Activated naive CD4-positive, alpha-beta T cell treated with Interleukin-2 at 50 U/mL for 16 hours (primary cell): Measurements from ENCODE around the gene HDGFL3.
"Not testable (repeated sequence)": the region's sequence is repeated elsewhere in the genome, so short reads cannot be mapped to it uniquely, and the experiment has no call there.

Experiments used
- DNase-seq: peaks from one replicate; pipeline ENCODE4 v3.0.0-alpha.2; 2020

The HDGFL3 gene

DNA sequence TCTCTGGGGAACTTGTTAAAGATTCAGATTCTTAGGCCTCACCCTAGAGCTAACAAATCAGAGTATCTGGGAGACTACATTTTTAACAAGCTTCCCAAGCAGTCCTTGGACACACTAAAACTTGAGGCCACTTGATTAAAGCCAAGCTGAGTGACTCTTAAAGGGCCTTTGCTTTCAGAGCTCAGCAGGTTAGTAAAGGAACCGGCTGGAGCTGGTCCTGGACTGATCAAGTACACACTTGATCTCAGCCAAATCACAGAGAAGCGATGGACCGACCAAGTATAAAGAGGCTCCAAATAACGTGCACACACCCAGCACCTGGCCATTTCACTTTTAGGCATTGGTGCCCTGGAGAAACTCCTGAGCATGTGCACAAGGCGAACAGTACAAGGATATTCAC lies 113.0 kb downstream of the HDGFL3 start:
- DNase-seq, result no peak

DNA sequence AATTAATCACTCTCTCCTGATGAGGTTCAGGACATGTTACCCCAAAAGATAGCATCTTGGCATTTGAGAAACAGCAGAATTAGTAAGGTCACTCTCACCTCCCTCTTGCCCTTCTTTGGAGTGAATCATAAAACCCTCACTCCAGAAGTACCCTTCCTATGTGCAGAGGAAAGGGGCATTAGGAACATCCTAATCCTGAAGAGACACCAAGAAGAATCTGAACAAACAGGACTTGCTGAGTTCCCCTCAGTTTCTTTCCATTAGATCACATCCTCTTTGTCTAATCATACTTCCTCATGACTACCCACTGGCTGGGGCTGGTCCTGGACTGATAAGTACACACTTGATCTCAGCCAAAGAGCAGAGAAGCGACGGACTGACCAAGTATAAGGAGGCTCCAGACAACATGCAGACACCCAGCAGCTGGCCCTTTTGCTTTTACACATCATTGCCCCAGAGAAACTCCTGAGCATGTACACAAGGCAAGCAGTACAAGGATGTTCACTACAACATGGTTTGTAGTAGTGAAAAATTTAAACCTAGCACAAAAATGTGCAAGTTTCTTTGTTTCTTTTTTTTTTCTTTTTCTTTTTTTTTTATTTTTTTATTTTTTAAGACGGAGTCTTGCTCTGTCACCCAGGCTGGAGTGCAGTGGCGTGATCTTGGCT lies 115.2 kb downstream of the HDGFL3 start:
- no peak for DNase-seq

DNA sequence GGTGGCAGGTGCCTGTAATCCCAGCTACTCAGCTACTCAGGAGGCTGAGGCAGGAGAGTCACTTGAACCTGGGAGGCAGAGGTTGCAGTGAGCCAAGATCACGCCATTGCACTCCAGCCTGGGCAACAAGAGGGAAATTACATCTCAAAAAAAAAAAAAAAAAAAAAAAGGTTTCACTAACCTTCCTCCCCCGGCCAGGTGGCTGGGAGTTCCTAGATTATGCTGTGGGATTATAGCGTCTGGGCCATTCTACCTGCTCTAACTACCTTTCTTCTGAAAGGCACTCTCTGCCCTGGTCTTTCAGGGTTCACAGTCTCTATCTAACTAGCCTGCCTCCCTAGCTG lies 115.7 kb downstream of the HDGFL3 start:
- DNase-seq, result not testable (repeated sequence)

DNA sequence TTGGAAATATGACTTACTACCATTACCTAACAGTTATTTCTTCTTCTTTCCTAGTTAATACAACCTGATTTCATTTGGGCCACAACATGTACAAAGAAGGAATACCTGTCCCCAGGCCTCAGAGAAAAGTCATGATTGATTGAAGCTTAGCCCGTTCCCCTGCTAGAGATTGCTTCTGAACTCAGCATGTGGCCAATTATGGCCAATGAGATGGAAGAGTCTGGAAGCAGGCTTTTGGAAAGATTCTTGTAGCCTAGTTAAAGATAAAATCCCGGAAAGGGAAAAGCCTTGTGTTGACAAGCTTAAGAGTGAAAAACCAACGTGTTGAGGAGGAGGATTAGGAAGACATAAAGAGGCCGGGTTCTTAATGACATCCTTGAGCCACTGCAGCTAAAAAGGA lies 117.2 kb downstream of the HDGFL3 start:
- DNase-seq, result no peak

DNA sequence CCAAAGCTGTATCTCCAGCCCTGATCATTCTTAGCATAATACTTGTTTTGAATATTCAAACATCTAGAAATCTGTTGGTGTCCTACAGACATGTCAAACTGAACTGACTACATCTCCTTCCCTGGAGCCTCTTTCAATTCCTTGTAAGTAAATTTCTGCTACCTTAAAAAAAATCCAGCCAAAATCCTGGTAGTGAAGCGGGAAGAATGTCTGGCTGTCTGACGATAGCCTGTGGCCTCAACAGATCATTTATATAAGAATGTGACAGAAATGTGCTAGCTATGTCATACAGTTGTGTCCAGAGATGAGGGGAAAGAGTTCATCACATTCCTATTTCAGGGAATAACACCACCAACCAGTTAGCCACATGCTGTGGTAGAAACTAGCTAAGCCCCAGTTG lies 118.7 kb downstream of the HDGFL3 start:
- no peak for DNase-seq

GRCh38 chr15:83087576-83087975 lies 120.0 kb downstream of the HDGFL3 start:
- no peak for DNase-seq

DNA sequence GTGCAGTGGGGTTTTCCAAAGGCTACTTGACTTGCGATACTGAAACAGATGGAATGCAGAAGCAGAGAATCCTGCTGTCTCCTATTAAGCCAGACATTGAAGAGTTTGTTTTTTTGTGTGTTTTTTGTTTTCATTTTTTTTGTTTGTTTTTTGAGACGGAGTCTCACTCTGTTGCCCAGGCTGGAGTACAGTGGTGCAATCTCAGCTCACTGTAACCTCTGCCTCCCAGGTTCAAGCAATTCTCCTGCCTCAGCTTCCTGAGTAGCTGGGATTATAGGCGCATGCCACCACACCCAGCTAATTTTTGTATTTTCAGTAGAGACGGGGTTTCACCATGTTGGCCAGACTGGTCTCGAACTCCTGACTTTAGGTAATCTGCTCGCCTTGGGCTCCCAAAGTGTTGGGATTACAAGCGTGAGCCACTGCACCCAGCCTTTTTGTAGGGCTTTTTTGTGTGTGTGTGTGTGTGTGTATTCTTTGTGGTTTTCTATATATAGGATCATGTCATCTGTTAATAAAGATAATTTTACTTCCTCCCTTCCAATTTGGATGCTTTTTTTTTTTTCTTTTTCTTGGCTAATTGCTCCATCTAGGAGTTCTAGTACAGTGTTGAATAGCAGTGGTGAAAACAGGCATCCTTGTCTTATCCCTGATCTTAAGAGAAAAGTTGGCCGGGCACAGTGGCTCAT lies 121.6 kb downstream of the HDGFL3 start:
- not testable (repeated sequence) for DNase-seq

GRCh38 chr15:83085461-83085860 lies 122.2 kb downstream of the HDGFL3 start:
- not testable (repeated sequence) for DNase-seq

DNA sequence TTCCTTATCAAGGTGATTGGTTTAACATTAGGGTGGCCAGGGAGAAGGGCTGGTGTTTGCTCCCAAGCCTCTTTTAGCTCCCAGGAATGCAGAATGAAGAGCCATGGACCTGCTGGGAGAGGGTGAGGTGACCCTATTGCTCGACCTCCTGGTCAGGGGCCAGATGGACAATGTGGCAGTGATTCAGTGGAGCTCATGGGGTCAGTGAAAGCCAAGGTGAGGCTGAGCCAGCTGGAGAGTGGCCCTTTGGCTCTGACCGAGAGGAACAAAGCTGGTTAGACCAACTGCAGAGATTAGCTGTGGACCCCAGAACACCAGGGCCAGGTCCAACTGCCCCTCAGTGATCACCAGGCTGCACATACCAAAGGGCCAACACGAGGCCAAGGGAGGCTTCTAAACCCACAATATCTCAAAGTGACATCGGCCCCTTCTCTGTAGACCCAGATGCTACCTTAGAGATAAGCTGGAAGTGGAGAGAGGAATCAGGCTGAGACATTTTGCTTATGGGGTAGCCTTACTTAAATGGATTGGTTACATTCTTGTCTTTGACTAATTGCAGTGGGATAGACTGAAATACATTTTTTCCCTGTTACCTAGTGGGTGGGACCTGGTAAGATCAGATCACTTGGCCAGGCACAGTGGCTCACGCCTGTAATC lies 124.8 kb downstream of the HDGFL3 start:
- DNase-seq, result no peak

GRCh38 chr15:83081256-83082014 lies 126.2 kb downstream of the HDGFL3 start:
- DNase-seq, result no peak

DNA sequence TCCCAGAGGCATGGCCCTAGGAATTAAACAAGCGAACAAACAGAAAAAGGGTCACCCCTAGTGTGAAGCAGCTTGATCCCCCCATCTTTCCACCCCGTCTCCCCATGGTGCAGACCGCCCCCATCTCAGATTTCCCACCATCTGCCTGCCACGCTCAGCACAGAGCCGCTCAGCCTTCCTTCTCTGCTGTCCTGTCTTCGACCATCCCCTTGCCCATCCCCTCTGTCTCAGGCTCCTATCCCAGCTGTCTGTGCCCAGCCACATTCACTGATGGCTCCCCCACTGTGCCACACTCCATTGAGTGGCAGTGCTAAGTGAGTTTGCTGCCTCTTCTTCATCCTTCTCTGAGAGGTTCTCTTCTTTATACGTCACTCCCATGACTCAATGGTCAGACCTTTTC lies 128.9 kb downstream of the HDGFL3 start:
- no peak for DNase-seq
